SJSA1 (cell line): ENCODE data around the gene LRRC49. TPM values are rescaled to one million over a fixed set of nuclear protein-coding genes. Genes with fewer than 3 reads are reported as not detected.

Source experiments
- DNase-seq, 2 experiments: peaks; one replicate each; pipeline ENCODE4 v3.0.0-alpha.2; 2015 to 2020; ENCODE audit warnings: low spot score in 2 of 2, low read depth in 1 of 2
- H3K27ac ChIP-seq: fragments of 250-450 bp; sonication (Bioruptor Pico); 2 replicates; pipeline ENCODE4 v1.5.1; 2020; ENCODE audit warnings: mild to moderate bottlenecking, moderate library complexity
- H3K27me3 ChIP-seq: fragments of 250-450 bp; sonication (Bioruptor Pico); replicated peaks from 2 replicates; pipeline ENCODE4 v1.5.1; 2020; ENCODE audit warnings: mild to moderate bottlenecking, moderate library complexity
- H3K36me3 ChIP-seq: fragments of 250-450 bp; sonication (Bioruptor Pico); 2 replicates; pipeline ENCODE4 v1.5.1; 2020; ENCODE audit warnings: mild to moderate bottlenecking
- H3K4me1 ChIP-seq: fragments of 250-450 bp; sonication (Bioruptor Pico); replicated peaks from 2 replicates; pipeline ENCODE4 v1.6.1; 2021; ENCODE audit warnings: mild to moderate bottlenecking
- H3K4me3 ChIP-seq: fragments of 250-450 bp; sonication (Bioruptor Pico); 2 replicates; pipeline ENCODE4 v1.5.1; 2020; ENCODE audit warnings: mild to moderate bottlenecking
- H3K9me3 ChIP-seq: fragments of 250-450 bp; sonication (Bioruptor Pico); replicated peaks from 2 replicates; pipeline ENCODE4 v1.5.1; 2020; ENCODE audit warnings: mild to moderate bottlenecking
- total RNA-seq: library from RNA; depleted of rRNA; stranded (reverse); fragments of >200 nt; shearing (Covaris generic); gene quantifications from 2 replicates; pipeline ENCODE4 v1.2.3, GENCODE V29; 2014; rRNA removed

The LRRC49 gene
- 5.1 and 12.1 TPM in 2 replicates for total RNA-seq

DNA sequence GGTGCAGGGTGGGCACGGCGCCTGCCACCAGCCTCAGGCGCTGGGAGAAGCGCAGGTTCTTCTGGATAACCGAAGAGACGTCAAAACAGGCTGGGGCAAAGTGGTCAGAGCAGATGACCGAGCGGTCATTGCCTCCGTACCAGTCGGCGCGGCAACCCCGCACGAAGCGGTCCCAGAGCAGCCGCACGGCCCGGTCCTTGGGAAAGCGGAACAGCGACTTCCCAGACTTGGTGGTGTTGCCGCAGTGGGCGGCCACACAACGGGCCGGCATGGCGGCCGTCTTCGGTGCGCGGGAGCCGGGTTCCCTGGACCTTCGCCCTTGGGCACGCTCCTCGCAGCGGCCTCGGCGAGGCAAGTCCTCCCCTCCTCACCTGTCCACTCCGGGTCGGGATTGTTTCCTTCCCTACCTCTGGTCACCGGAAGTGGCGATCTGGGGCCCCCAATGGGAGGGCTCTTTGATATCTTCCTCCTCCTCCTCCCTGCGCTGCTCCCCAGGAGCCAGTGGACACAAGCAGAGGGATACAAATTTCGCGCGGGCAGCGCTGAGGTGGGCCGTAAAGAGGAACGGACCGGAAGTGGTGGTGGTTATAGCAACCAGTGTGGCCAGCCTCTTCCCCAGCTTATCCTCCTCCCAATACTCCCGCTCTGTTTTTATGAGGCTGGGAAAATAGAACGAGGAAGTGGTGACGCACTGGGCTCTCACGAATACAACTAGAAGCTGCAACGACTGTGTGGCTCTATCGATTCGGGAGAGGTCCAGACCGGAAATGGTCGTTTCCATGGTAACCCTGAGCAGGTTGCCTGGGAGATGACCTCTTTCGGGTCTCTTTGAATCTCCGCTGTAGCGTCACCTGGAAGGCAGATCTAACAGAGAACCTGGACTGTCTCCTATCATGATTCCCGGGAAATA is at the start of gene LRRC49, which contains the start of gene THAP10:
LRRC49 (plus strand) TSS at position 825 of the 910 bp plus-strand sequence; CDS start at position 894, 69 bp downstream.
THAP10 (minus strand) TSS at position 432 of the 910 bp plus-strand sequence; CDS start at position 271, 161 bp downstream.
- Histone ChIP-seq H3K4me1 (peaks cover 16% of the 10 kb centered on the region), H3K36me3 (0 out of 2 replicates have a peak, but pooled peaks cover 10% of the 10 kb centered on the region), H3K4me3 (peak within 1 kb of the TSS; percentile 79), H3K27me3 (no peaks in the 10 kb centered on the region), H3K9me3 (no peaks in the 10 kb centered on the region), H3K27ac (peak within 1 kb of the TSS; percentile 79)
- peak; percentile 95 to 97 for DNase-seq

GRCh38 chr15:70845602-70846360 is 46.8 kb upstream of the LRRC49 start:
- no peaks in the 10 kb centered on the region for H3K27me3 ChIP-seq
- H3K36me3 ChIP-seq, result peaks cover 28% of the 10 kb centered on the region
- no peak for DNase-seq
- H3K9me3 ChIP-seq, result no peaks in the 10 kb centered on the region
- H3K4me3 ChIP-seq, result no peak overlapping the region
- no peak overlapping the region for H3K27ac ChIP-seq
- H3K4me1 ChIP-seq, result no peaks in the 10 kb centered on the region

DNA sequence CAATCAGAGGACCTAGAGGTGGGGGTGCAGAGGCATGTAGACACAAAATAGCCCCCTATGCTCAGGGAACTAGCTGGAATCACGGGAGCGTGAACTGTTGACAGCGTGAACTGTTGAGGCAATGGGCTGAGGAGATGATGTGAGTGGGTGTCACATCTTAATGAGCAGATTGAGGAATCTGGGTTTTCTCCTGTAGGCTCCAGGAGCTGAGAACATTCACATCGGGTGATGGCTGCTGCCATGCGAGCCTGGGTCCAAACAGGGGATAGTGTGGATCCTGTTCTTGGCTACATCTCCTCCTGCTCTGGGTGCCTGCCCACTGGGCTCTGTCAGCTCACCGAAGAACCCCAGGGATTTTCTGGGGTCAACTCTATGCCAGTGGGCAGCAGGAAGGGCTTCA is 40.7 kb upstream of the LRRC49 start:
- peaks cover 44% of the 10 kb centered on the region for H3K36me3 ChIP-seq
- no peak overlapping the region for H3K4me3 ChIP-seq
- peak overlapping the region; percentile 84; the same call in 1 of the 2 replicates for H3K27ac ChIP-seq
- H3K9me3 ChIP-seq, result no peaks in the 10 kb centered on the region
- no peaks in the 10 kb centered on the region for H3K27me3 ChIP-seq
- no peak for DNase-seq
- peaks cover 48% of the 10 kb centered on the region for H3K4me1 ChIP-seq

- Histone ChIP-seq H3K4me1 (peaks cover 56% of the 10 kb centered on the region), H3K27me3 (no peaks in the 10 kb centered on the region), H3K27ac (peak overlapping the region; percentile 84), H3K4me3 (peak overlapping the region; percentile 99), H3K9me3 (no peaks in the 10 kb centered on the region), H3K36me3 (peaks cover 42% of the 10 kb centered on the region)
- DNase-seq, result peak in 1 of 2 experiments; percentile 41
Measured at GRCh38 chr15:70852501-70853317, 39.9 kb upstream of the LRRC49 start.

GRCh38 chr15:70853318-70853972 is 39.2 kb upstream of the LRRC49 start:
- H3K36me3 ChIP-seq, result peaks cover 41% of the 10 kb centered on the region
- H3K4me3 ChIP-seq, result peak overlapping the region; percentile 99
- H3K27ac ChIP-seq, result peak overlapping the region; percentile 84
- DNase-seq, result peak; percentile 63
- peaks cover 62% of the 10 kb centered on the region for H3K4me1 ChIP-seq
- H3K27me3 ChIP-seq, result no peaks in the 10 kb centered on the region
- H3K9me3 ChIP-seq, result no peaks in the 10 kb centered on the region

DNA sequence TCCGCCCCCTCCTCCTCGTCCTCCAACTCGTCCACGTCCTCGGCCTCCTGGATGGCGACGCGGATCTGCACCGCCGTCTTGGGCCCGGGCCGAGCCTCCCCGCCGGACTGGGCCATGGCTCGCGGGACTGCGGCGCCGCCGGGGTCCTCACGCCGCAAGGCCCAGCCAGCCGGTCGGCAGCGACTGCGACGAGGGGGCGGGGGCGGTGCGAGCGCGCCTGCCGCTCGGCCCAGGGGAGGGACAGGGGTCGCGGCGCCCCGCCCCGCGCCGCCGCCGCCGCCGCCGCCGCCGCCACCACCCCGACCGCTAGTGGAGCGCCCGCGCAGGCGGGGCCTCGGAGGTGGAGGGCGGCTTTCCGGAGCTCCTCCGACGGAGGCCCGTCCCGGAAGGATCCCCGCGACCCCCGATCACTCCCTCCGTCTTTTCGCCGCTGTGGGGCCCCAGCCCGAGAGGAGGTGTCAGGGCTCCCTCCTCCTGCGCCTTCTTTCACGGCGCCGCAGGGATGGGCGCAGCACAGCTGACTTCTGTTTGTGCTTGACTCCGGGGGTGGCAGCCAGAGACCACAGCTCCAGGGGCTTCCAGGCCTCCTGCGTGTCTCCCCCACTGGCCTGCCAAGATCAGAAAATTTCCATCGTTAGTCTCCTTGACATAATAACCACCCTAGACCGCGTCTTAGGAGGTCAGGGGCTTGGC is 38.5 kb upstream of the LRRC49 start, which contains the start of gene LARP6:
LARP6 (minus strand) TSS at position 185 of the 693 bp plus-strand sequence; CDS start at position 116, 69 bp downstream.
- no peaks in the 10 kb centered on the region for H3K9me3 ChIP-seq
- peak; percentile 70 to 71 for DNase-seq
- peak within 1 kb of the TSS; percentile 99 for H3K4me3 ChIP-seq
- H3K27me3 ChIP-seq, result no peaks in the 10 kb centered on the region
- H3K4me1 ChIP-seq, result peaks cover 62% of the 10 kb centered on the region
- peaks cover 38% of the 10 kb centered on the region for H3K36me3 ChIP-seq
- H3K27ac ChIP-seq, result peak within 1 kb of the TSS; percentile 84

- H3K4me3 ChIP-seq, result peak overlapping the region; percentile 99
- DNase-seq, result no peak
- H3K4me1 ChIP-seq, result peaks cover 62% of the 10 kb centered on the region
- no peaks in the 10 kb centered on the region for H3K9me3 ChIP-seq
- no peaks in the 10 kb centered on the region for H3K27me3 ChIP-seq
- H3K36me3 ChIP-seq, result peaks cover 33% of the 10 kb centered on the region
- peak overlapping the region; percentile 84 for H3K27ac ChIP-seq
Measured at GRCh38 chr15:70854666-70854976, 38.0 kb upstream of the LRRC49 start.

DNA sequence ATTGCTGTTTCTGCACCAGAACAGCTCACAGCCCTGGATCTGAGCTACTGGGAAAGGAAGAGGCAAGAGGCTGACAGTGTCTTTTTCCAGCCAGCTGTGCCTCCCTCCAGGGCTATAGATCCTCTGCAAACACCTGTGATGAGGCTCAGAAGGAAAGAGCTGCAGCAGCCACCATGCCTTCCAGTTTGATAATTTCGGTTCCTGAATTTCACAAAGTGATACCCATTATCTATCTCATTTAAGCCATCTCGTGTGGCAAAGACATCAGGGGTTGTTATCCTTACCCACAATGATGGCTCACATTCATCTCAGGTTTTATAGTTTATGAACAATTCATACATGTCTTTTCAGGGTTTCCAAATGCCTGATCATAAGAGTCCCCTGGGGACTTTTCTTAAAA is 36.9 kb upstream of the LRRC49 start:
- H3K27me3 ChIP-seq, result no peaks in the 10 kb centered on the region
- no peaks in the 10 kb centered on the region for H3K9me3 ChIP-seq
- peaks cover 62% of the 10 kb centered on the region for H3K4me1 ChIP-seq
- DNase-seq, result no peak
- no peak overlapping the region for H3K4me3 ChIP-seq
- peak overlapping the region; percentile 92 for H3K27ac ChIP-seq
- peaks cover 22% of the 10 kb centered on the region for H3K36me3 ChIP-seq

DNA sequence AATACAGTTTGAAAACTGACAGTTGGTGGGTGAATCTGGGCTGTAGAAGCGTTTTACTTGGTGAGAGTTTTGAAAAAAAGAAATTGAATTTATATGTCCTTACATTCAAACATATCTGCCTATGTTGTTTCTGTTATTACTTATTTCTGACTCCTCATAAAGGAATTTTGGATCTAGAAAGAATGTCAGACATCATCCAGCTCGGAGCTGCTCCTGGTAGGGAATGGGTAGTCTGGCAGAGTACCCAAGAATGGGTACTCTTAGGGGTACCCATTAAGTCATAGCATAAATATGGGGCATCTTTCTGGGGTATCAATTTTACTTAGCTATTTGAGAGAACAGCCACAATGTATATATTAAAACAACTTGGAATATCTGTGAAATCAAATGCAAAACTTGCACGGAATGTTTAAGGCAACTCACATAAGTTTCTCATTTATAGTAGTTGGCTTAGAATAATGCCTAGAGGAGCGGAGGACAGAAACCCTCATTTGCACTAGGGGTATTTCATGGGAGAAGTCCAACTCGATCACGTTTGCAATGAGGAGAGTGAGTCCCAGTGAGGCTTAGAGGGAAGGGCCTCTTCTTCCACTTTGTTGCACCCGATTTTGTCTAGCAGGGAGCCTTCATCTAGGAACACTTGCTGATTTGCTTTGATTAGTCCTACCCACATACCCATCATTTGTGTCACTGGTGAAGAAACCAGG is 36.3 kb upstream of the LRRC49 start:
- Histone ChIP-seq H3K4me3 (peak overlapping the region; percentile 6; the same call in 1 of the 2 replicates), H3K27me3 (no peaks in the 10 kb centered on the region), H3K9me3 (no peaks in the 10 kb centered on the region), H3K4me1 (peaks cover 62% of the 10 kb centered on the region), H3K36me3 (peaks cover 16% of the 10 kb centered on the region), H3K27ac (peak overlapping the region; percentile 92)
- peak in 1 of 2 experiments; percentile 58 for DNase-seq

- Histone ChIP-seq H3K27ac (peak overlapping the region; percentile 92), H3K4me3 (peak overlapping the region; percentile 6; the same call in 1 of the 2 replicates), H3K9me3 (no peaks in the 10 kb centered on the region), H3K27me3 (no peaks in the 10 kb centered on the region), H3K36me3 (peaks cover 9% of the 10 kb centered on the region), H3K4me1 (peaks cover 58% of the 10 kb centered on the region)
- peak; percentile 94 to 97 for DNase-seq
Measured at GRCh38 chr15:70856884-70857561, 35.6 kb upstream of the LRRC49 start.

- Histone ChIP-seq H3K27ac (peak overlapping the region; percentile 92), H3K4me1 (peaks cover 53% of the 10 kb centered on the region), H3K4me3 (no peak overlapping the region), H3K9me3 (no peaks in the 10 kb centered on the region), H3K27me3 (no peaks in the 10 kb centered on the region), H3K36me3 (peaks cover 6% of the 10 kb centered on the region)
- DNase-seq, result no peak
Measured at GRCh38 chr15:70857562-70858285, 34.9 kb upstream of the LRRC49 start.
